Measurements from ENCODE around the gene NMT1.
"Not testable (repeated sequence)": the region's sequence is repeated elsewhere in the genome, so short reads cannot be mapped to it uniquely, and the experiment has no call there.

Gene NMT1

GRCh38 chr17:45123076-45123770, 62.1 kb downstream of the NMT1 start:
- DNase-seq (ENCODE audit: low spot score): no peak
- in situ Hi-C loops (cut with MboI; ENCODE audit: low pct_unique_long_range_greater_than_20kb, low sequenced_read_pairs, unreplicated experiment): no loop called here
- TF ChIP-seq CTCF (IDR thresholded peaks at IDR 0.05; ENCODE audit: extremely low read depth, insufficient read depth, missing control alignments): no peak

GRCh38 chr17:45123930-45124796, 63.0 kb downstream of the NMT1 start:
- in situ Hi-C loops (cut with MboI; ENCODE audit: low pct_unique_long_range_greater_than_20kb, low sequenced_read_pairs, unreplicated experiment): no loop called here
- no peak for DNase-seq (ENCODE audit: low spot score)
- TF ChIP-seq CTCF (IDR thresholded peaks at IDR 0.05; ENCODE audit: extremely low read depth, insufficient read depth, missing control alignments): no peak

GRCh38 chr17:45124797-45125122, 63.6 kb downstream of the NMT1 start:
- DNase-seq (ENCODE audit: low spot score); in situ Hi-C loops (cut with MboI; ENCODE audit: low pct_unique_long_range_greater_than_20kb, low sequenced_read_pairs, unreplicated experiment): not testable (repeated sequence)

- in situ Hi-C loops (cut with MboI; ENCODE audit: low pct_unique_long_range_greater_than_20kb, low sequenced_read_pairs, unreplicated experiment): no loop called here
- TF ChIP-seq CTCF (IDR thresholded peaks at IDR 0.05; ENCODE audit: extremely low read depth, insufficient read depth, missing control alignments): no peak
- no peak for DNase-seq (ENCODE audit: low spot score)
Observed at GRCh38 chr17:45125509-45125908, 64.4 kb downstream of the NMT1 start.

- TF ChIP-seq CTCF (IDR thresholded peaks at IDR 0.05; ENCODE audit: extremely low read depth, insufficient read depth, missing control alignments): no peak
- in situ Hi-C loops (cut with MboI; ENCODE audit: low pct_unique_long_range_greater_than_20kb, low sequenced_read_pairs, unreplicated experiment): no loop called here
- DNase-seq (ENCODE audit: low spot score): no peak
Observed at GRCh38 chr17:45127207-45127547, 66.1 kb downstream of the NMT1 start.

GRCh38 chr17:45127548-45128300, 66.6 kb downstream of the NMT1 start:
- DNase-seq (ENCODE audit: low spot score): no peak
- in situ Hi-C loops (cut with MboI; ENCODE audit: low pct_unique_long_range_greater_than_20kb, low sequenced_read_pairs, unreplicated experiment): no loop called here
- TF ChIP-seq CTCF (IDR thresholded peaks at IDR 0.05; ENCODE audit: extremely low read depth, insufficient read depth, missing control alignments): no peak

- TF ChIP-seq CTCF (IDR thresholded peaks at IDR 0.05; ENCODE audit: extremely low read depth, insufficient read depth, missing control alignments): no peak
- in situ Hi-C loops (cut with MboI; ENCODE audit: low pct_unique_long_range_greater_than_20kb, low sequenced_read_pairs, unreplicated experiment): no loop called here
- DNase-seq (ENCODE audit: low spot score): no peak
Observed at GRCh38 chr17:45128331-45128730, 67.2 kb downstream of the NMT1 start.

All from GM13977 (cell line).